Inflammatory macrophage treated with lipopolysaccharide for 1 hour (primary cell): ENCODE measurements around the gene C5orf58.

Experiments used
- DNase-seq, 2 donors: peaks; one replicate each; pipeline ENCODE4 v3.0.0-alpha.2; 2020 to 2022

C5orf58 gene

DNA sequence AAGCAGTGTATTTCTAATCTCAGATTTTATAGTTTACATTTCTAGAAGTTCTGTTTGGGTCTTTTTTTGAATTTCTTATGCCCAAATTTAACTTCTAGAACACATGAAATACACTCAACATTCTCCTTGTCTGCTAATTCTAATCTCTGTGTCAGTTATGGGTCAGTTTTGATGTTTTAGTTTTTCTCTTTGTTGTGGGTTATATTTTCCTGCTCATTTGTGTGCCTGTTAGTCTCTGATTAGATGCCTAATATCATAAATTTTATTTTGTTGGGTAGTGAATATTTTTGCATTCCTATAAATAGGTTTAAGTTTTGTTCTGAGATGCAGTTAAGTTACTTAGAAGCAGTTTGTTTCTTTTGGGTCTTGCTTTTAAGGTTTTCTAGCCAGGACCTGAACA lies 52.4 kb downstream of the C5orf58 start:
- DNase-seq = no peak

- DNase-seq = no peak
These were observed 53.7 kb downstream of the C5orf58 start for GRCh38 chr5:170286386-170286925.

DNA sequence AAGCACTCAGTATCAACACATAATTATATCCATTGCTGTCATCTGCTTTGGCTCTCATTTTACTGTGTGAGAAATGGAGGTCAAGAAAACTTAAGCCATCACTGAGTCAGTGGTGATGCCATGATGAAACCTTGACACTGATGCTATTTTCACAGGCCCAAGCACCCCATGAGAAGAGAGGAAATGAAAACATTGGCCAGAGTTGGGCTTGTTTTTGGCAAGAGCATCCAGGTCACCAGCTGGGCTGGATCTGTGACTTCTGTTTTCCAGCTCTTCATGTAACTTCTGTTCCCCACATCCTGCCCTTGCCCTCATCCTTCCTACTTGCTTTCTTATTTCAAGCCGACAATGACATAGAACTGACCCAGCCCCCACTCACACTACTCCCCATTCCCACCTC lies 54.7 kb downstream of the C5orf58 start:
- peak; percentile 74 to 85 for DNase-seq

GRCh38 chr5:170288151-170288550 lies 55.4 kb downstream of the C5orf58 start:
- no peak for DNase-seq

GRCh38 chr5:170288551-170288950 lies 55.8 kb downstream of the C5orf58 start:
- no peak for DNase-seq

DNA sequence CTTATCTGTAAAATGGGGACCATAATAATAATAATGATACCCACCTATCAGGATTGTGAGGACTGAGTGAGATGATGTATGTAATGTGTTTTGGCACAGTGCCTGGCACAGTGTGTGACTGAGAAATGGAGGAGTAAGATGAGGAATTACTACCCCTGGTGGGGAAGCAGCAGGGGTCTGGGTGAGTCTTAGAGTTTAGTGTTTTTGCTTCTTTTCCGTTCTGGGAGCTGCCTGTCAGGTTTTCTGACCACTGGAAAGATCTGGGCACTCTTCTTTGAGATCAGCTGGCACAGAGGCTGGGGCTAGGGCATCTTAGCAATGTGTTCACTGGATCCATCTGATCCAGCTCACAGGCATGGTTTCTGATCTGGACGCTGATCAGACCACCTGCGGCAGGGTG lies 56.3 kb downstream of the C5orf58 start:
- no peak for DNase-seq

- DNase-seq = peak; percentile 85 to 97
These were observed 57.0 kb downstream of the C5orf58 start for GRCh38 chr5:170289764-170290163.

GRCh38 chr5:170290498-170290897 lies 57.7 kb downstream of the C5orf58 start:
- DNase-seq = peak in 1 of 2 donors; percentile 76

DNA sequence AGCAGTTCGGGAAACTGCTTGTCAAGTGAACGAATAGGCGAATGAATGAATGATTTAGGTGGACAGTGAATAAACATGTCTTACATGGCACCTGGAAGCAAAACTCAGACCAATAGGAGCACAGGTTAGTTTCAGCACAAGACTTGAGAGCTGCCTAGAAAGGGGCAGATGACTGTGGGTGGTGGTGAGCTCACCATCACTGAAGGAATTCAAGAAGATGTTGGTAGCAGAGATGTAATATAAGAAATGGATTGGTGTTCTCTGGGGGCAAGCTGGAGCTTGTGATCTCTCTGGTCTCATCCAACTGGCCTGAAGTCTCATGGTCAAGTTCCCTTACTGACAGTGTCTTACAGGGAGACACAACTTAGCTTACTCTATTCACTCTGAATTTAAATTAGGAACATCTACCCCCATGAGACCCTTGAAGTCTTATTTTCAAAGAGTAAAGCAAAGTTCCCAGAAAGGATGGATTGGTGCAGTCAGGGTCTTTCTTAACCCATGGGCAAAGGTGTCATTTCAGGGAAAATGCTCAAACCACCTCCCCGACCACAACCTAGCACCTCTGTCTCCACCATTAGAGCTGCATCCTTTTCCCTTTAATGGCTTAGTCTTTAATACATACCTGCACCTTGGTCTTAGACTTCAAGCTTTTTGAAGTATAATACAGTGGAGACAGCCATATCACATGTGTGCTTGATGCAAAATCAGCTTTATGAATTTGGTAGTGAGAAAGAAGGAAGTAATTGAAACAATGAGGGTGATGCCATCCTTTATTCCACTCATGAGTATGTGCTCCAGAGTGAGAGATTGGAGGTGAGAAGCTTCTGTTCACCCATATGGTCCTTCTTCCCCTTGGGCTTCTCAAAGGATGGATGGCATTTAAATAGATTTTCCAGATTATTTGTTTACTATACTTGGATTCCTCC lies 59.7 kb downstream of the C5orf58 start:
- DNase-seq = no peak

DNA sequence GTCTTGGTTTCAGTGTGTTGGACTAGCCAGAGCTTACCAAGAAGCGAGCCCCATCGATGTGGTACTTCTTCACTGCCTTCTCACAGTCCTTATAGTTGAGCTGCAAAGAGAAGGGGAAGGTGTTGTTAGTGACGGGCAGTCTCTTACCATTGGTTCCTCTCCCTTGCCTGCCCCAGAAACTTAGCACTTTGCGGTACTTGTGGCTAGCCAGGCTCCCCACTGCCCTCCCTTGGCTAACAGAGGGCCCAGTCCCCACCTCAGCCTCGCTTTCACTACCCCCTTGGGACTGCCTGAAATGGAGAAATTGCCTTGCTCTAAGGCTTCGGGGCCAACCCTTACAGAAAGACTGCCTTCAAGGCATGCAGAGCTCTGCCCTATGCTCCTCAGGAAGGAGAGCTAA lies 60.5 kb downstream of the C5orf58 start:
- DNase-seq = peak; percentile 75 to 81

DNA sequence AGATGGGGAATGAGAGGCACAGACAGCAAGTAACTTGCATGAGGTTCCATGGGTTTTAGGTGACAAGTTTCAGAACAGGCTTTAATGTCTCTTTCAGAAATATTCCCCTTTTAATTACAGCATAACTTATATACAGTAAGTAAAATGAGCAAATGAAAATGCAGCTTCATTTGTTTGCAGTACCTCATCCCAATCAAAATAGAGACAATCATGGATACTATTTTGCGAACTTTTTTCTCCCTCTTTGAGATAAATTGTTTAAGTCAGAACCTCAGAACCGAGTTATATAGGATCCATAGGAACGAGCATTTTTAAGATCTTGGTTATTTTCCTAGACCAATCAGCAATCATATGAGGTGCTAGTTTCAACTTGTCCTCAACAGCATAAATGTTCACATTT lies 61.3 kb downstream of the C5orf58 start:
- no peak for DNase-seq

DNA sequence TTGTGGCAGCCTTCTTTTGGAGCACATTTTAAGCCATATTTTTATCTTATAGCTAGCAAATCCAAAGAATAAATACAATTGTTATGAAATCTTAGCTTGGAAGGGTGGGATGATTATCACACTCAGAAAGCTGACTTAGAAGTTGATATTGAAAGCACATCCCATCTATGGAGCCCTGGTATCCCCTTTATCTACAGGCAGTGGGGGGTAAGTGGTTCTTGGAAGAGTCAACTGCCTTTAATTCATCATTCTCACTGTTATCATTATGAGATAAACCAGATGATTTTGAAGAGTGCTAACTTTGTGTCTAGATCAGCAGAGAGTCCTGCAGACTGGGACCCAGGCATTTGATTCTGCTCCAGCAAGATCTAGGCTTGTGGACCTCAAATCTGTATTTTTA lies 61.8 kb downstream of the C5orf58 start:
- DNase-seq = no peak
